ENCODE measurements around the gene UBAC1.
"Not testable (repeated sequence)": the region's sequence is repeated elsewhere in the genome, so short reads cannot be mapped to it uniquely, and the experiment has no call there.

Gene UBAC1

GRCh38 chr9:135978642-135979546, 17.7 kb upstream of the UBAC1 start:
- no peak for DNase-seq (ENCODE audit: low spot score)

DNA sequence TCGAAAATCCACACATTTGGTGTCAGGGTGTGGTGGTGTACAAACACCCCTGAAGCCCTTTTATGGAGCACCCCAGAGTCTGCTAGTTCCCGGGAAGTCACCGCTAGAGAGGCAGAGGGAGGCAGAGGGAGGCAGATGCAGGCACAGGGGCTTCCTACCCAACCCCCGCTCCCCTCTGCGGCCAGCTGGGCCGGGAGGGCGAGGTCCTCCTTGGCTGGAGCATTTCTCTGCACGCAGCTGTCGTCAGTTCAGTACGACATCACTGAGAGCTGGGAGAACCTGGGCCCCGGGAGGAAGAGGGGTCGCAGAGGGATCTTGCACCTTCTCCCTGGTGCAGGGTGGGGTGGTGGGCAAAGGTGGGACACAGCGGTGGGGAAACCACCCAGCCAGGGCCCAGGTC, 15.8 kb upstream of the UBAC1 start:
- no peak for DNase-seq (ENCODE audit: low spot score)

DNA sequence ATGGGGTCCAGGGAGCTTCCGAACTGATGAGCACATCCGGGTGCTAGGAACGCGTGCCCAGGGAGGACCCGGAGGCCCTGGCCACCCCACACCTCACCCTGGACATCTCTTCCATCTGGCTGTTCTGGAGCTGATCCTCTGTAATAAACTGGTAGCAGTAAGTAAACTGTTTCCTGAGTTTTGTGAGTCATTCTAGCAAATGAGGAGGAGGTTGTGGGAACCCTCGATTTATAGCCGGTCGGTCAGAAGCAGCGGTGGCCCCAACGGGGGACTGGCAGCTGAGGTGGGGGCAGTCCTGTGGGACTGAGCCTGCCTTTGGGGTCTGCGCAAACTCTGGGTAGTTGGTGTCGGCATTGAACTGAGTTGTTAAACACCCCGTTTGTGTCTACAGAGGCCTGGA, 15.4 kb upstream of the UBAC1 start:
- DNase-seq (ENCODE audit: low spot score) = no peak

DNA sequence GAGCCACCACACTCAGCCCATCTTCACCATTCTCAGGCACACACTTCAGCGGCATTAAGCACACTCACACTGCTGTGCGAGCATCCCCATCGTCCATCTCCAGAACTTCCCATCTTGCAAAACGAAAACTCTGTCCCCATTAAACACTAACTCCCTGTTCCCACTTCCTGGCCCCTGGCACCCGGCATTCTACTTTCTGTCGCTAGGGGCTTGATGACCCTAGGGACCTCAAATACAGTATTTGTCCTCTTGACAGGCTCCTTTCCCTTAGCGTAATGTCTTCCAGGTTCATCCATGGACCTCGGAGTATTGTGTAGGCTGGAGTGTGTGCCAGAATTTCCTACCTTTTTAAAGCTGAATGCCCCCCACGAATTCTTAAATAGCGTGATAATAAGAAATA, 14.7 kb upstream of the UBAC1 start:
- no peak for DNase-seq (ENCODE audit: low spot score)

DNA sequence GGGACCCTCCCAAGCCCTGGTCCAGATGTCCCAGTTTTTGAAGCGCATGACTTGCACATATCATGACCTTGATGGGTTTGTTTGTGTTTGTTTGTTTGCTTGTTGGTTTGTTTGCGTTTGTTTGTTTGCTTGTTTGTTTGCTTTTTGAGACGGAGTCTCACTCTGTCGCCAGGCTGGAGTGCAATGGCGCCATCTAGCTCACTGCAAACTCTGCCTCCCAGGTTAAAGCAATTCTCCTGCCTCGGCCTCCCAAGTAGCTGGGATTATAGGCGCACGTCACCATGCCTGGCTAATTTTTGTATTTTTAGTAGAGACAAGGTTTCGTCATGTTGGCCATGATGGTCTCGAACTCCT, 13.0 kb upstream of the UBAC1 start:
- DNase-seq (ENCODE audit: low spot score) = no peak

- no peak for DNase-seq (ENCODE audit: low spot score)
Measured at GRCh38 chr9:135973277-135974219, 12.4 kb upstream of the UBAC1 start.

DNA sequence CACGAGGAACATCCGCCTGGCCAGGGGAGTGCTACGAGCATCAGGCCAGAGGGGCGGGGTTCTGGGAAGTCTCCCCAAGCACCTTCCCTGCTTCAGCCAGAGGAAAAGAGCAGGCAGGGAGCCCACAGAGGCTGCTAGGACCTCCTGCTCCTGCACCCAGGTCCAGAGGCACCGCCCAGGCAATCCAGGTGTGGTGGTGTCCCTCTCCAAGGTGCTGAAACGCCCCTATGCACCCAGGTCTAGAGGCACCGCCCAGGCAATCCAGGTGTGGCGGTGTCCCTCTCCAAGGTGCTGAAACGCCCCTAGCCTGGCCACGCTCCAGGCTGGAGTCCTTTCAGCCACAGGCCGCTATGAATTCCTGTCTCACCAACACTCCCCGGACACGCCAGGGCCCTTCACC, 10.7 kb upstream of the UBAC1 start:
- peak; percentile 87 for DNase-seq (ENCODE audit: low spot score)

DNA sequence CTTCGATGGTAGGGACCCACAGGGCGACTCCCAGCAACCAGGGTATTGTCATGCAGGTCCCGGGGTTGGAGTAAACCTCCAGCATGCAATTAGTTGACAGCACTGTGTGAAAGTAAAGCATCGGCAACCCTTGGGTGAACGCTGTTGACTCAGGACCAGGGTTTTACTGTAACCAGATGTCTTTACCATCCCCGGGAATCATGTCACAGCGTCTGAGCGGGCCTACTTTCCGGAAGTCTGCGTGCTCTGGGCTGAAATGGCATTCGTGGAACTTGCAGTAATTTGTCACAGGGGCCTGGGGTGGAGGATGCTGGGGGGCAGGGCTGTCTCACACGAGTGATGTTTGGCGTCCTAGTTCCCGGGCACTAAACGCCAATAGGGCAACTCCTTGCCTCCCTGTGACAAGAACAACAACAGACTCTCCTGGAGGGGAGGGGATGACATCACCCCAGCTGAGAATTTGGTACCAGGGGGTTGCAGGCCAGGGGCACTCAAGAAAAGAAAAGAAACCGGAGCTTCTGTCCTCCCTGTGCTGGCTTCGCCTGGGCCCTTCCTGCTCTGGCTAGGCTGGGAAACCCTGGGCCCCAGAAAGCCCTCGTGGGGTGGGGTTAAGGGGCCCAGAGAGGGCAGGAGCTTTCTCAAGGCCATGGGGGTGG, 10.1 kb upstream of the UBAC1 start:
- DNase-seq (ENCODE audit: low spot score) = no peak

GRCh38 chr9:135970128-135970815, 9.1 kb upstream of the UBAC1 start:
- no peak for DNase-seq (ENCODE audit: low spot score)

- no peak for DNase-seq (ENCODE audit: low spot score)
Measured at GRCh38 chr9:135969064-135969683, 8.0 kb upstream of the UBAC1 start.

DNA sequence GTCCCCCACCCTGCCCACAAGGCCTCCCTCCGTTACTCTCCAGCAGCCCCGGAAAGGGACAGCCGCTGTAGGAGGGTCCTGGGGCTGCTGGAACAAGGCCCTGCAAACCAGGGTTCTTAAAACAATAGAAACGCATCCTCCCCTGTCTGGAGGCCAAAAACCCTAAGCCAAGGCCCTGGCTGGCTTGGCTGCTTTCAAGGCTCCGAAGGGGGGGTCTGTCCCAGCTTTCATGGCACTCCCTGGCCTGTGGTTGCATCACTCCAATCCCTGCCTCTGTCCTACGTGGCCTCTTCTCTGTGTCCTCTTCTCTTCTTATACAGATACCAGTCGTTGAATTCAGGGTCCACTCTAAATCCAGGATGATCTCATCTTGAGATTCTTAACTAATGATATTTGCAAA, 7.4 kb upstream of the UBAC1 start:
- no peak for DNase-seq (ENCODE audit: low spot score)

GRCh38 chr9:135968083-135968476, 6.9 kb upstream of the UBAC1 start:
- no peak for DNase-seq (ENCODE audit: low spot score)

GRCh38 chr9:135966916-135967260, 5.7 kb upstream of the UBAC1 start:
- not testable (repeated sequence) for DNase-seq (ENCODE audit: low spot score)

DNA sequence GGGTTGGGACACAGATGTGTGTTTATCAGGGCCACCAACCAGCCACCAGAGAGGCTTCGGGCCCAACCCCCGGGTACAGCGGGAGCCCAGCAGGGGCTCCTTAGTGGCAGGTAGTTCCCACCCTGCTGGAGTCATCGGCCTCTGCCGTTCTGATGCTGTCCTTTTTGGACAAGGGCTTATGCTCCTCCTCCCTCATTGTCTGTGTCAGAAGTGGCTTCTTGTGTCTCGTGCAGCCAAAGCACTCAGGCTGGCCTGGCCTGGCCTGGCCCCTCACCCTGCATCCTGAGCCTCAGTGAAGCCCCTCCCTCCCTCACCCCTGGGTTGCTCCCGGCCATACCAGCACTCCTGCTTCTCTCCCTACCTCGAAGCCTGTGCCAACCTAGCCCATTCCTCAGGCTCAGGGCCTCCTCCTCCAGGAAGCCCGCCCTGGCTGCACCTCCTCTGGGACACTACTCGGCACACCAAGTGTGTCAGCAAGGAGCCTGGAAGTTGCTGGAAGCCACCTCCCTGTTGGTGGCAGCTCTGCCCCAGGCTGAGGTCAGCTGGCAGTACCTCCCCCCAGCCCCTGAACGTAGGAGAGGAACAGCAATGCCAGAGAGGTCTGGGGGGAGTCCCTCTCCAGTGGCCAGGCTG, 4.1 kb upstream of the UBAC1 start:
- no peak for DNase-seq (ENCODE audit: low spot score)

- no peak for DNase-seq (ENCODE audit: low spot score)
Measured at GRCh38 chr9:135963938-135964337, 2.8 kb upstream of the UBAC1 start.

DNA sequence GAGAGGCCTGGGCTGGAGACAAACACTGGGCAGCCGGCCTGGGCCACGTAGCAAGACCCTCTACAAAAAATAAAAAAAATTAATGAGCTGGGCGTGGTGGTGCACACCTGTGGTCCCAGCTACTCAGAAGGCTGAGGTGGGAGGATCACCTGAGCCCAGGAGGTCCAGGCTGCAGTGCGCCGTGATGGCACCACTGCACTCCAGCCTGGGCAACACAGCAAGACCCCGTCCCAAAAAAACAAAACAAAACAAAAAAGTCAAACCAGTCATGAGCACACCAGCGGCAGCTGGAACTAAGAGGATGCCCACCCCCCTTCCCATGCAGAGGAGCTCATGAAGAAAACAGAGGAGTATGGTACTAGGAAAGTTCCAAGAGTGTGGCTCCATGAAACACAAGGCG, 2.2 kb upstream of the UBAC1 start:
- no peak for DNase-seq (ENCODE audit: low spot score)

DNA sequence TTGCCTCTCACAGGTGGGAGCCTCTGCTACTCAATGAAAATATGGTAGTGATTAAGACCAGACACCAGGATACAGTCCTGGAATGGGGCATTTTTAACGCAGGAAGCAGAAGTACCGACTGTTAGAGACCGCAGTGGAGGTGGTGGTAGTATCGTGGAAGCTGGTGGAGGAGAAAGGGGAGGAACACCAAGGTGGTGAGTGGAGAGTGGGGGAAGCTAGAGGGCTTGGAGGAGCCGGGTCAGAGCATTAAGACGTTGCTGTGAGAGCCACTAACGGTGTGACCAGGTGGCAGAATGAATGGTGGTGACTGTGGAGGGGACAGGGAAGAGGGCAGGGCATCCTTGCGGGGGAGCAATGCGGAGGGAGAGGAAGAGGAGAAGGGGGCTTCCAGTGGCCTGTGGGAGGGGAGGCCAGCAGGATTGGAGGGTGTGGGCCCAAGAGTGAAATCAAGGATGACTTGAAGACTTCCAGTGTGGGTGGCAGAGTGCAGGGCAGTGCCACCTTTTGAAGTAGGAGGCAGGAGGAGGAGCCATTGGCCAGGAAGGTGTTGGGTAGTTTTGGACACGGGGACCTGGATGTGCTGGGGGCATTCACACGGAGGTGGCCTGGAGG, 1.6 kb upstream of the UBAC1 start:
- no peak for DNase-seq (ENCODE audit: low spot score)

DNA sequence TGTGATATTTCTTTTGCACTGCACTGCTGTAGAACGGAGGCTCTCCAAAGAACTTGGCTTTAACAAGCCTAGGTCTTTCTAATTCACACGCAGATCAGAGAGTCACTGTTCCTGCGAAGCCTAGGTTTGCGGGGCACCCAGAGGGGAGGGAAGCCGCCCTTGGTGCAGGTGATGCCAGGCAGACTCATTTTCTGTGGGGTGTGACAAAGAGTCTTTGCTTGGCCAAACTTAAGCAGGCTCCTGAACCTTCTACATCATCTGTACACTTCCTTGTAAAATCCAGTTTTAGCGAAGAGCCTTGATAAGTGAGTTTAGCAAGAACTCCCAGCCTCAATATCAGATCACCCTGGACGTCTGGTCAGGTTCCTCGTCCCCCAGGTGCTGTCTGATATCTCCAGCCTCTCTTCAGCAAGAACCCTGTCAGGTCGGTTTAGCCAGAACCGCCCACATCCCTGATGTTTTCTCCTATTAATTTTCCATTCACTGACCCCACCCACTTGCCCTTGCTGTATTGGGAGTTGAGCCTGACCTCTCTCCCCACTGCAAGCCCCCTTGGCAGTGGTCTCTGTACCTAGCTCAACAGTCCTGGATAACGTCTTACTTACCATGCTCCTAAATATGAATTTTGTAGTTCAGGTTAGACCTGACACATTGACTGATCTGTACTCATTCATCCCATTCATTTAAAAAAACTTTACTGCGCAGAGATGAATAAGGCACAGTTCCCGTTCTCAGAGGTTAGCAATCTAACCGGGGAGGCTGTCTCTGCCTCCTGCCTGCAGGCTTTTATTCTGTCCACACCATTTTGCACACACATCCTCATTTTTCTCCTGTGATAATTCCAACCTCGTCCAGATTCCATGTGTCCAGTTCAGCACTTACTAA, 880 bp upstream of the UBAC1 start:
- DNase-seq (ENCODE audit: low spot score) = no peak

- no peak for DNase-seq (ENCODE audit: low spot score)
Measured at GRCh38 chr9:135960411-135961276, 529 bp downstream of the UBAC1 start.

Measured in ecto neural progenitor cell (in vitro differentiated cells).